HCT116 (cell line): Measurements from ENCODE around the gene OLA1.

Experiments used
- ATF3 ChIP-seq: IDR thresholded peaks from 2 replicates; pipeline ENCODE4 v1.6.1; 2012
- CTCF ChIP-seq, 3 experiments: fragments of 200-600 bp in 1 of 3; sonication (generic) in 1 of 3; IDR thresholded peaks in 2 of 3; conservative IDR thresholded peaks in 1 of 3; 2 replicates each; pipeline ENCODE4 v1.5.1; 2012 to 2017; ENCODE audit warnings: low read depth in 2 of 3, low read length in 2 of 3, antibody characterized with exemption in 1 of 3, borderline replicate concordance in 1 of 3, control low read depth in 1 of 3, mild to moderate bottlenecking in 1 of 3, mixed read lengths in 1 of 3, mixed run types in 1 of 3, moderate library complexity in 1 of 3; ENCODE audit not compliant: insufficient read depth in 1 of 3
- EZH2phosphoT487 ChIP-seq: fragments of 200-600 bp; IDR thresholded peaks from 2 replicates; pipeline ENCODE4 v1.6.1; 2018; ENCODE audit warnings: antibody characterized with exemption, borderline replicate concordance
- JUND ChIP-seq: IDR thresholded peaks from 2 replicates; pipeline ENCODE4 v1.6.1; 2012
- POLR2A ChIP-seq: IDR thresholded peaks from 2 replicates; pipeline ENCODE4 v1.7.0; 2011; ENCODE audit warnings: borderline replicate concordance; ENCODE audit not compliant: insufficient read depth, insufficient read length; ENCODE audit errors: extremely low read depth
- RAD21 ChIP-seq: IDR thresholded peaks from 2 replicates; pipeline ENCODE4 v1.6.1; 2012; ENCODE audit warnings: low read depth, mild to moderate bottlenecking
- SIN3A ChIP-seq: IDR thresholded peaks from 2 replicates; pipeline ENCODE4 v1.6.1; 2012; ENCODE audit warnings: low read depth
- SP1 ChIP-seq: IDR thresholded peaks from 2 replicates; pipeline ENCODE4 v1.6.1; 2012; ENCODE audit warnings: low read depth
- TCF7L2 ChIP-seq: IDR thresholded peaks from 2 replicates; pipeline ENCODE4 v1.7.0; 2011; ENCODE audit warnings: borderline replicate concordance, inconsistent platforms; ENCODE audit not compliant: insufficient read depth, insufficient read length; ENCODE audit errors: extremely low read depth
- TF ChIP-seq, protein P1 (sequence below): IDR thresholded peaks from 2 replicates; pipeline ENCODE4 v1.6.1; 2012
- TF ChIP-seq, protein P2 (sequence below): IDR thresholded peaks from 2 replicates; pipeline ENCODE4 v1.6.1; 2011; ENCODE audit warnings: mild to moderate bottlenecking, low read length, moderate library complexity; ENCODE audit not compliant: insufficient replicate concordance; ENCODE audit errors: extremely low read depth

DNA sequence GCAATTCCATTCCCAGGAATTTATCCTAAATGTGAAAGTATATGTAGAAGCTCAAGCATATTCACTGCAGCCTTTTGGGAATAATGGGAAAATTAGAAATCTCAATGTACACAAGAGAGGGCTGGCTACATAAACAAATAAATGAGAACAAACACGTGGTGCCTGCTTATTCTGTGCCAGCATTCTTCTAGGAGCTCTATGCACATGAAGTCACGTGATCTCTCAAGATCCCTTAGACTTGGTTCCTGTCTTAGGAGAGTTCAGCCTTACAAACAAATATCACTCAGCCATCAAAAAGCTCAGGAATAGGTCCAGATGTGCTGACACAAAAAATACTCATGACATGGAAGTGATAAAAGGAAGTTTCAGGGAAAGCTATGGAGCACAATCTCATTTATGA is 190.3 kb downstream of the OLA1 start:
- no peak for TF ChIP-seq CTCF (IDR thresholded peaks at IDR 0.05 in 2 of 3, conservative IDR thresholded peaks at IDR 0.05 in 1 of 3; ENCODE audit: borderline replicate concordance in 1 of 3, insufficient read depth in 1 of 3, low read depth in 2 of 3, low read length in 2 of 3)
- TF ChIP-seq EZH2phosphoT487 = no peak
- TF ChIP-seq SIN3A = no peak
- no peak for TF ChIP-seq RAD21
- TF ChIP-seq POLR2A = no peak
- TF ChIP-seq, protein P1, sequence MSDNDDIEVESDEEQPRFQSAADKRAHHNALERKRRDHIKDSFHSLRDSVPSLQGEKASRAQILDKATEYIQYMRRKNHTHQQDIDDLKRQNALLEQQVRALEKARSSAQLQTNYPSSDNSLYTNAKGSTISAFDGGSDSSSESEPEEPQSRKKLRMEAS = no peak
- no peak for TF ChIP-seq ATF3
- TF ChIP-seq, protein P2, sequence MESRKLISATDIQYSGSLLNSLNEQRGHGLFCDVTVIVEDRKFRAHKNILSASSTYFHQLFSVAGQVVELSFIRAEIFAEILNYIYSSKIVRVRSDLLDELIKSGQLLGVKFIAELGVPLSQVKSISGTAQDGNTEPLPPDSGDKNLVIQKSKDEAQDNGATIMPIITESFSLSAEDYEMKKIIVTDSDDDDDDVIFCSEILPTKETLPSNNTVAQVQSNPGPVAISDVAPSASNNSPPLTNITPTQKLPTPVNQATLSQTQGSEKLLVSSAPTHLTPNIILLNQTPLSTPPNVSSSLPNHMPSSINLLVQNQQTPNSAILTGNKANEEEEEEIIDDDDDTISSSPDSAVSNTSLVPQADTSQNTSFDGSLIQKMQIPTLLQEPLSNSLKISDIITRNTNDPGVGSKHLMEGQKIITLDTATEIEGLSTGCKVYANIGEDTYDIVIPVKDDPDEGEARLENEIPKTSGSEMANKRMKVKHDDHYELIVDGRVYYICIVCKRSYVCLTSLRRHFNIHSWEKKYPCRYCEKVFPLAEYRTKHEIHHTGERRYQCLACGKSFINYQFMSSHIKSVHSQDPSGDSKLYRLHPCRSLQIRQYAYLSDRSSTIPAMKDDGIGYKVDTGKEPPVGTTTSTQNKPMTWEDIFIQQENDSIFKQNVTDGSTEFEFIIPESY = no peak
- TF ChIP-seq JUND = no peak
- no peak for TF ChIP-seq SP1
- TF ChIP-seq TCF7L2 = no peak
